Measurements from ENCODE around the gene BCL11B. TPM values are rescaled to one million over a fixed set of nuclear protein-coding genes. Genes with fewer than 3 reads are reported as not detected.

Gene BCL11B
- total and polyA plus RNA-seq, 11 donors, result 0.04 to 2.1 (median 0.15) TPM; not detected in 3

- TF ChIP-seq, protein P1, sequence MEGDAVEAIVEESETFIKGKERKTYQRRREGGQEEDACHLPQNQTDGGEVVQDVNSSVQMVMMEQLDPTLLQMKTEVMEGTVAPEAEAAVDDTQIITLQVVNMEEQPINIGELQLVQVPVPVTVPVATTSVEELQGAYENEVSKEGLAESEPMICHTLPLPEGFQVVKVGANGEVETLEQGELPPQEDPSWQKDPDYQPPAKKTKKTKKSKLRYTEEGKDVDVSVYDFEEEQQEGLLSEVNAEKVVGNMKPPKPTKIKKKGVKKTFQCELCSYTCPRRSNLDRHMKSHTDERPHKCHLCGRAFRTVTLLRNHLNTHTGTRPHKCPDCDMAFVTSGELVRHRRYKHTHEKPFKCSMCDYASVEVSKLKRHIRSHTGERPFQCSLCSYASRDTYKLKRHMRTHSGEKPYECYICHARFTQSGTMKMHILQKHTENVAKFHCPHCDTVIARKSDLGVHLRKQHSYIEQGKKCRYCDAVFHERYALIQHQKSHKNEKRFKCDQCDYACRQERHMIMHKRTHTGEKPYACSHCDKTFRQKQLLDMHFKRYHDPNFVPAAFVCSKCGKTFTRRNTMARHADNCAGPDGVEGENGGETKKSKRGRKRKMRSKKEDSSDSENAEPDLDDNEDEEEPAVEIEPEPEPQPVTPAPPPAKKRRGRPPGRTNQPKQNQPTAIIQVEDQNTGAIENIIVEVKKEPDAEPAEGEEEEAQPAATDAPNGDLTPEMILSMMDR (IDR thresholded peaks at IDR 0.05), result no peak
- TF ChIP-seq POLR2A (IDR thresholded peaks at IDR 0.05), result no peak
- intact Hi-C loops (cut with DNase I), result no loop called here
- H3K27ac ChIP-seq, result no peak overlapping the region
- whole genome bisulfite sequencing, 4 donors, result 81 to 91% (median 86%) methylated on average over 18 of the region's 18 CpGs
- no peak for ATAC-seq
- H3K4me3 ChIP-seq, result no peak overlapping the region
- peaks cover 0 to 6% (median 0%) of the 10 kb centered on the region in 12 donors for H3K9me3 ChIP-seq
- DNase-seq, result no peak
- no peaks in the 10 kb centered on the region for H3K4me1 ChIP-seq
- no peaks in the 10 kb centered on the region for H3K36me3 ChIP-seq
- peaks cover 0 to 21% (median 0%) of the 10 kb centered on the region in 9 donors for H3K27me3 ChIP-seq
These were observed 44.5 kb upstream of the BCL11B start for GRCh38 chr14:99316281-99317163.

DNA sequence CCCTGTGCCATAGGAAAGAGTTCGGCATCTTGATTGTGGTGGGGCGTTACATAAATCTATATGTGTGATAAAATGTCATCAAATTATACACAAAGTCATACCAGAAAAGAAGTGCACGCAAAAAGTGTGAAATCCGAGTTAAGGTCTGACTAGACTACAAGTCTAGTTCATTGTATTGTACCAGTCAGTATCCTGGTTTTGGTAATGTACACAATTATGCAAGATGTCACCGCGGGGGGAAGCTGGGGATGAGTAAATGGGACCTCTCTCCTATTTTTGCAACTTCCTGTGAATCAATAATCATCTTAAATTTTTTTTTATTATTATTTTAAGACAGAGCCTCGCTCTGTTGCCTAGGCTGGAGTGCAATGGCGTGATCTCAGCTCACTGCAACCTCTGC, 43.2 kb upstream of the BCL11B start:
- peaks cover 0 to 18% (median 6%) of the 10 kb centered on the region in 12 donors for H3K9me3 ChIP-seq
- H3K4me1 ChIP-seq, result no peaks in the 10 kb centered on the region
- H3K36me3 ChIP-seq, result no peaks in the 10 kb centered on the region
- no peak overlapping the region for H3K27ac ChIP-seq
- no peak for TF ChIP-seq POLR2A (IDR thresholded peaks at IDR 0.05)
- TF ChIP-seq, protein P1 (IDR thresholded peaks at IDR 0.05), result no peak
- no peak for DNase-seq
- ATAC-seq, result no peak
- no peak overlapping the region for H3K4me3 ChIP-seq
- WGBS, 4 donors, result 68 to 86% (median 76%) methylated on average over 8 of the region's 8 CpGs
- intact Hi-C loops (cut with DNase I), result no loop called here
- H3K27me3 ChIP-seq, result peaks cover 0 to 14% (median 0%) of the 10 kb centered on the region in 9 donors

GRCh38 chr14:99314623-99315022, 42.6 kb upstream of the BCL11B start:
- WGBS, 4 donors, result 61 to 70% (median 64%) methylated on average over 9 of the region's 9 CpGs
- no peak overlapping the region for H3K27ac ChIP-seq
- ATAC-seq, result no peak
- peaks cover 0 to 18% (median 6%) of the 10 kb centered on the region in 12 donors for H3K9me3 ChIP-seq
- H3K4me3 ChIP-seq, result no peak overlapping the region
- H3K27me3 ChIP-seq, result peaks cover 0 to 8% (median 0%) of the 10 kb centered on the region in 9 donors
- H3K4me1 ChIP-seq, result no peaks in the 10 kb centered on the region
- DNase-seq, result no peak
- intact Hi-C loops (cut with DNase I), result no loop called here
- TF ChIP-seq, protein P1 (IDR thresholded peaks at IDR 0.05), result no peak
- no peaks in the 10 kb centered on the region for H3K36me3 ChIP-seq

DNA sequence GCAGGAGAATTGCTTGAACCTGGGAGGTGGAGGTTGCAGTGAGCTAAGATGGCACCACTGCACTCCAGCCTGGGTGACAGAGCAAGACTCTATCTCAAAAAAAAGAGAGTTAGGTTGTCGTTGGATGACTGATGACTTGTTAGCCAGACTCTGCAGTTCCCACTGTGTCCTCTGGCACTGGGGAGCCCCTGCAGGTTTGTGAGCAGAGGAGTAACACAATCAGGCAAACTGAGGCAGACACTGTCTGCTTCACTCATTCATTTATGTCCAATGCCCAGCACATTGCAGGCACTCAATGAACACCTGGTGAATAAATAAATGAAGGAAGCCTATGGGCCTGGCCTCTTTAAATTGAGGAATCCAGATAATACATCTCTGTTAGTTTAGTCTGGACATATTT, 41.2 kb upstream of the BCL11B start:
- DNase-seq (no peak), ATAC-seq (no peak)
- no peaks in the 10 kb centered on the region for H3K36me3 ChIP-seq
- H3K4me3 ChIP-seq, result no peak overlapping the region
- TF ChIP-seq POLR2A (IDR thresholded peaks at IDR 0.05), result no peak
- TF ChIP-seq, protein P1 (IDR thresholded peaks at IDR 0.05), result no peak
- 86 to 90% (median 88%) methylated on average over 1 of the region's 1 CpG for WGBS, 4 donors
- peaks cover 0 to 18% (median 6%) of the 10 kb centered on the region in 12 donors for H3K9me3 ChIP-seq
- intact Hi-C loops (cut with DNase I), result no loop called here
- H3K27ac ChIP-seq, result no peak overlapping the region
- peaks cover 0 to 8% (median 0%) of the 10 kb centered on the region in 9 donors for H3K27me3 ChIP-seq
- H3K4me1 ChIP-seq, result no peaks in the 10 kb centered on the region
